ENCODE results near the gene CABP1.
A peak's percentile ranks its signal among the peaks of the same experiment; 100 is the strongest.
"Not testable (repeated sequence)": the region's sequence is repeated elsewhere in the genome, so short reads cannot be mapped to it uniquely, and the experiment has no call there.

CABP1 gene

GRCh38 chr12:120668091-120668867 is 27.9 kb downstream of the CABP1 start:
- CTCF ChIA-PET: interaction anchor here (1.3 kb wide), 1 partner anchor 19 kb away, joined by 4 read pairs; no protein-coding TSS in a partner anchor
- DNase-seq: no peak
- Mint-ChIP-seq H3K27me3 (peaks cover 22% of the 10 kb centered on the region), H3K9me3 (no peaks in the 10 kb centered on the region), H3K36me3 (no peaks in the 10 kb centered on the region), H3K4me1 (no peaks in the 10 kb centered on the region), H3K4me3 (no peak overlapping the region), H3K27ac (no peak overlapping the region)

GRCh38 chr12:120668868-120669840 is 28.7 kb downstream of the CABP1 start:
- DNase-seq: no peak
- CTCF ChIA-PET: interaction anchor here (1.3 kb wide), 2 partner anchors 20 to 23 kb away, joined by 4 read pairs; no protein-coding TSS in a partner anchor
- no peak overlapping the region for H3K4me3 Mint-ChIP-seq
- no peaks in the 10 kb centered on the region for H3K36me3 Mint-ChIP-seq
- no peaks in the 10 kb centered on the region for H3K9me3 Mint-ChIP-seq
- H3K27me3 Mint-ChIP-seq: peaks cover 28% of the 10 kb centered on the region
- no peak overlapping the region for H3K27ac Mint-ChIP-seq
- no peaks in the 10 kb centered on the region for H3K4me1 Mint-ChIP-seq

DNA sequence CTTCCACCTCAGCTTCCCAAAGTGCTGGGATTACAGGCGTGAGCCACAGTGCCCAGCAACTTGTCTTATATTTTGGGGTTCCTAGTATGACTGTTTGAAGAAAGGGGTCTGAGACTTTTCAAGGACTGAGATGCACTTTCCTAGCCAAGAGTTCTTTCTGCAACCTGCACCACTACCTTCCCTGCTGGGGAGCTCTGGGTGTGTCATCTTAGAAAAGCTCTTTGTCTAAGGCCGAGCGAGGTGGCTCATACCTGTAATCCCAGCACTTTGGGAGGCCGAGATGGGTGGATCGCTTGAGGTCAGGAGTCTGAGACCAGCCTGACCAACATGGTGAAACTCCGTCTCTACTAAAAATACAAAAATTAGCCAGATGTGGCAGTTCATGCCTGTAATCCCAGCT is 29.8 kb downstream of the CABP1 start:
- H3K4me1 Mint-ChIP-seq, H3K36me3 Mint-ChIP-seq, H3K27ac Mint-ChIP-seq, H3K4me3 Mint-ChIP-seq, H3K9me3 Mint-ChIP-seq, DNase-seq: not testable (repeated sequence)
- peaks cover 32% of the 10 kb centered on the region for H3K27me3 Mint-ChIP-seq
- CTCF ChIA-PET: interaction anchor here (1.3 to 3.8 kb wide), 2 partner anchors 21 to 24 kb away, joined by 4 to 15 read pairs; no protein-coding TSS in a partner anchor

- Mint-ChIP-seq H3K4me1 (no peaks in the 10 kb centered on the region), H3K27ac (no peak overlapping the region)
- CTCF ChIA-PET: interaction anchor here (1.3 to 3.8 kb wide), 2 partner anchors 22 to 24 kb away, joined by 4 to 15 read pairs; no protein-coding TSS in a partner anchor
These were observed 30.2 kb downstream of the CABP1 start for GRCh38 chr12:120670667-120671066.

DNA sequence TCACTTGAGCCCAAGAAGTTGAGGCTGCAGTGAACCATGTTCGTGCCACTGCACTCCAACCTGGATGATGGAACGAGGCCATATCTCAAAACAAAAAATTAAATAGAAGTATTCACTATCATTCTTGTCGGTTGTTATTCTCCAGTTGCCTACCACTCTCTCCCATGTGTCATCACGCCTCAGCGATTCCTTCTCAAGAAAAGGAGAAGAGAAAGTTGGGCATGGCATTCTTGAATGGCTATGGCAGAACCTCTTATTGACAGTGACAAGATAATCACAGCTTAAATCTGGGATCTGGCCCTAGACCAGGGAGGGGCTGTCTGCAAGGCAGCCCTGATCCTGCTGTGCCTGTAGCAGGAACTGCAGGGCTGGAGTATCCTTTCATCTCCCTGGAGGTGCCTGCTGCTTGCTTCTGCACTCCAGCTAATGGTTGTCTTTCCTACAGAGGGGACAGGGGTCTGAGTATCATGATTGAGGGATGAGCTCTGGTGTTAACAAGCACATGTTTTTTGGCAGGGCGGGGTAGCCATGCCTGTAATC is 33.7 kb downstream of the CABP1 start:
- peaks cover 16% of the 10 kb centered on the region for H3K4me1 Mint-ChIP-seq
- DNase-seq: no peak
- CTCF ChIA-PET: interaction anchor here (1.2 to 3.8 kb wide), 2 partner anchors 11 to 25 kb away, joined by 3 to 15 read pairs; no protein-coding TSS in a partner anchor

More at GRCh38 chr12:120670667-120671066, 30.2 kb downstream of the CABP1 start:
- no peaks in the 10 kb centered on the region for H3K9me3 Mint-ChIP-seq
- no peaks in the 10 kb centered on the region for H3K36me3 Mint-ChIP-seq
- no peak overlapping the region for H3K4me3 Mint-ChIP-seq
- DNase-seq: no peak
- H3K27me3 Mint-ChIP-seq: peaks cover 32% of the 10 kb centered on the region

GRCh38 chr12:120677765-120678473 is 37.5 kb downstream of the CABP1 start:
- Mint-ChIP-seq H3K27me3 (peaks cover 21% of the 10 kb centered on the region), H3K27ac (peak overlapping the region; percentile 75), H3K36me3 (no peaks in the 10 kb centered on the region), H3K9me3 (no peaks in the 10 kb centered on the region), H3K4me1 (peaks cover 25% of the 10 kb centered on the region), H3K4me3 (no peak overlapping the region)
- CTCF ChIA-PET: interaction anchor here (1.0 to 1.4 kb wide), 2 partner anchors 28 to 31 kb away, joined by 3 to 8 read pairs; no protein-coding TSS in a partner anchor
- peak; percentile 33 for DNase-seq

More for the DNA sequence above, 33.7 kb downstream of the CABP1 start:
- Mint-ChIP-seq H3K4me3 (no peak overlapping the region), H3K36me3 (no peaks in the 10 kb centered on the region), H3K27me3 (peaks cover 32% of the 10 kb centered on the region), H3K27ac (no peak overlapping the region), H3K9me3 (no peaks in the 10 kb centered on the region)

GRCh38 chr12:120678572-120678971 is 38.1 kb downstream of the CABP1 start:
- Mint-ChIP-seq H3K36me3 (no peaks in the 10 kb centered on the region), H3K27me3 (peaks cover 21% of the 10 kb centered on the region), H3K4me3 (no peak overlapping the region), H3K9me3 (no peaks in the 10 kb centered on the region), H3K4me1 (peaks cover 25% of the 10 kb centered on the region), H3K27ac (peak overlapping the region; percentile 75)
- CTCF ChIA-PET: interaction anchor here (1.0 to 1.4 kb wide), 2 partner anchors 29 to 32 kb away, joined by 3 to 8 read pairs; no protein-coding TSS in a partner anchor
- DNase-seq: no peak

- Mint-ChIP-seq H3K4me3 (no peak overlapping the region), H3K9me3 (no peaks in the 10 kb centered on the region), H3K4me1 (peaks cover 34% of the 10 kb centered on the region), H3K27me3 (peaks cover 11% of the 10 kb centered on the region), H3K27ac (no peak overlapping the region), H3K36me3 (no peaks in the 10 kb centered on the region)
- no peak for DNase-seq
- CTCF ChIA-PET: interaction anchor here (1.2 to 1.3 kb wide), 2 partner anchors 31 kb away, joined by 3 to 10 read pairs; no protein-coding TSS in a partner anchor
These were observed 39.8 kb downstream of the CABP1 start for GRCh38 chr12:120680165-120680738.

DNA sequence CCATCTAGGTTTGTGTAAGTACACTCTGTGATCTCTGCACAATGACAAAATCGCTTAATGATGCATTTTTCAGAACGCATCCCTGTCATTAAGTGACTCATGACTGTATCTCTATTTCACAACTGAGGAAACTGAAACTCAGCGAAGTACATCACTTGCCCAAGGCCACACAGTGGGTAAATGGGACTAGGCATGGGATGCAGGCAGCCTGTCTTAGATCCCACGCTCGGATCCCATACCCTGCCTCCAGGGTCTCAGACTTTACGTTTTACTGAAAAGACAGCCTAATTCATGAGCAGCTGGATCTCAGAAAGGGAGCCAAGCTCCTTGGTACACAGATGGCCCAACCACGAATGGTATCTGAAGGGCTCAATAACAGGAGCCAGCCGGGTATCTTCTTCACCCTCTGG is 44.1 kb downstream of the CABP1 start:
- CTCF ChIA-PET: interaction anchor here (0.7 kb wide), 1 partner anchor 237 kb away, joined by 3 read pairs; no protein-coding TSS in a partner anchor
- Mint-ChIP-seq H3K27me3 (peaks cover 6% of the 10 kb centered on the region), H3K9me3 (no peaks in the 10 kb centered on the region), H3K4me1 (peaks cover 39% of the 10 kb centered on the region), H3K27ac (no peak overlapping the region), H3K4me3 (peak overlapping the region; percentile 23), H3K36me3 (peaks cover 1% of the 10 kb centered on the region)
- no peak for DNase-seq

DNA sequence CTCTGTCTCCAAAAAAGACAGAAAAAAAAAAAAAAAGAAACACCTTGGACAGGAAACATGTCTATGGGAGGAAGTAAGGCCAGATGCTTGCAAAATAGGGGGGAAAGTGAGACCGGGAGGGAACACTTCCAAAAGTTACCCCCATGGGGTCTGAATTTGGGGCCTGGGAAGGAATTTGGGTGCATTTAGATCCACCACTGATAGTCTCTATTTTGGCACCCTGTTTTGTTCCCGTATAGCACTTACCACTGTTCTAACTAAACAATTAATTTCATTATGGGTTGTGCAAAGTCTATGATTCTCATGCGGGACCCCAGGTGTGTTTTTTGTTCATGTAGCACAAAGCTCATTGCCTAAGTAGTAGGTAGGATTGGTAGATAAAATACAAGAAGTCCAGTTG is 45.1 kb downstream of the CABP1 start:
- Mint-ChIP-seq H3K4me3 (peak overlapping the region; percentile 88), H3K9me3 (no peaks in the 10 kb centered on the region)

DNA sequence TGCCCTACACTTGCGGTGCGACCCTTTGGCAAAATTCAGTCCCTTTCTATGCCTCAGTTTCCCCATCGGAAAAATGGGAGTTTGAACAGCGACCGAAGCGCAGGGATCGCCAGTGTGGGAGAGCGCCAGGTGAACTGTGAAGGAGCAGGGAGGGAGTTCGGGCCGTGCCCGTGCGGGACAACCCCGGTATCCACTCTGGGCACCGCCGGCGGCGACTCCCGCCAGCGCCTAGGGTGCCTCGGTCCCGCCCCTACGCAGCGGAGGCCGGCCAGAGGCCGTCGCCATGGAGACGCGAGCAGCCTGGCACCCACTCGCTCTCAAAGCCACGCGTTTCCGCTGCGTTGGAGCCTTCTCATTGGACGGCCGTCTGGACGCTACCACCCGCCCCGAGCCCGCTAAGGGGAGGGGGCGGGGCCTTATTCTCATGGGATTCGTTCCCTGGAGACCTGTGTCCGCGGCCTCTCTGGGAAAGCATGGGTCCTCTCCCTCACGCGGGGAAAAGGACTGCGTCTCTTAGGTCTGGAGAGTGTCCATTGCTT is 45.8 kb downstream of the CABP1 start:
- DNase-seq: peak; percentile 99
- Mint-ChIP-seq H3K27me3 (no peaks in the 10 kb centered on the region), H3K4me1 (peaks cover 49% of the 10 kb centered on the region), H3K9me3 (no peaks in the 10 kb centered on the region), H3K4me3 (peak overlapping the region; percentile 88), H3K27ac (peak overlapping the region; percentile 93), H3K36me3 (peaks cover 4% of the 10 kb centered on the region)
- CTCF ChIA-PET: interaction anchor here (1.0 to 2.4 kb wide), 2 partner anchors 38 to 103 kb away, joined by 3 to 29 read pairs; no protein-coding TSS in a partner anchor

More for the DNA sequence above, 45.1 kb downstream of the CABP1 start:
- peaks cover 42% of the 10 kb centered on the region for H3K4me1 Mint-ChIP-seq
- CTCF ChIA-PET: no interaction called here
- peaks cover 1% of the 10 kb centered on the region for H3K36me3 Mint-ChIP-seq
- DNase-seq: no peak
- H3K27me3 Mint-ChIP-seq: no peaks in the 10 kb centered on the region
- H3K27ac Mint-ChIP-seq: peak overlapping the region; percentile 33

- peak; percentile 99 for DNase-seq
- Mint-ChIP-seq H3K36me3 (peaks cover 4% of the 10 kb centered on the region), H3K9me3 (no peaks in the 10 kb centered on the region), H3K4me1 (peaks cover 56% of the 10 kb centered on the region), H3K27ac (peak within 1 kb of the TSS; percentile 93), H3K27me3 (no peaks in the 10 kb centered on the region), H3K4me3 (peak within 1 kb of the TSS; percentile 90)
- CTCF ChIA-PET: interaction anchor here (0.5 to 2.4 kb wide), 4 partner anchors 39 to 126 kb away, joined by 3 to 29 read pairs (median 3); no protein-coding TSS in a partner anchor
These were observed 46.5 kb downstream of the CABP1 start, which contains the start of gene MLEC for GRCh38 chr12:120686690-120687577. MLEC (plus strand) TSS chr12:120687149; CDS start chr12:120687297, 148 bp downstream.
